ENCODE measurements around the gene NOP9.

Gene NOP9

DNA sequence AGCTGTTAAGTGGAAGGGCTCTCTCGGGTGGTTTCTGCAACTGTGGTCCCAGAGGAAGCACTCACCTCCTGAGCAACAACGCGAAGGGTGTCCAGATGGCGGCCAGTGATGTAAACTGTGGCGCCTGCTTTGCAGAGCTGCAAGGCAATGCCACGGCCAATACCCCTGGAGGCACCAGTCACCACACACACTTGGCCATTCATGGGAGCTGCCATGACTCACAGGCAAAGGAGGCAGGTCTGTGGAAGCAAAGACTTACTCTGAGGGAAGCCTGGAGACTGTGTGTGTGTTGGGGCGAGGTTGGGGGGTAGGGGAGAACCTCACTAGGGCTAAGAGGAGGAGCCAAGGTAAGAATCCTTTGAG, 777 bp upstream of the NOP9 start:
- TF ChIP-seq, protein P1, sequence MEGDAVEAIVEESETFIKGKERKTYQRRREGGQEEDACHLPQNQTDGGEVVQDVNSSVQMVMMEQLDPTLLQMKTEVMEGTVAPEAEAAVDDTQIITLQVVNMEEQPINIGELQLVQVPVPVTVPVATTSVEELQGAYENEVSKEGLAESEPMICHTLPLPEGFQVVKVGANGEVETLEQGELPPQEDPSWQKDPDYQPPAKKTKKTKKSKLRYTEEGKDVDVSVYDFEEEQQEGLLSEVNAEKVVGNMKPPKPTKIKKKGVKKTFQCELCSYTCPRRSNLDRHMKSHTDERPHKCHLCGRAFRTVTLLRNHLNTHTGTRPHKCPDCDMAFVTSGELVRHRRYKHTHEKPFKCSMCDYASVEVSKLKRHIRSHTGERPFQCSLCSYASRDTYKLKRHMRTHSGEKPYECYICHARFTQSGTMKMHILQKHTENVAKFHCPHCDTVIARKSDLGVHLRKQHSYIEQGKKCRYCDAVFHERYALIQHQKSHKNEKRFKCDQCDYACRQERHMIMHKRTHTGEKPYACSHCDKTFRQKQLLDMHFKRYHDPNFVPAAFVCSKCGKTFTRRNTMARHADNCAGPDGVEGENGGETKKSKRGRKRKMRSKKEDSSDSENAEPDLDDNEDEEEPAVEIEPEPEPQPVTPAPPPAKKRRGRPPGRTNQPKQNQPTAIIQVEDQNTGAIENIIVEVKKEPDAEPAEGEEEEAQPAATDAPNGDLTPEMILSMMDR (conservative IDR thresholded peaks at IDR 0.05; ENCODE audit: low read depth): no peak
- ChIA-PET CTCF (interaction anchor here (0.5 to 4.7 kb wide), 7 partner anchors 9 to 1377 kb away, joined by 3 to 51 read pairs (median 6); partner anchors contain the start of genes CIDEB and TINF2), POLR2A (ENCODE audit: low non-redundant PET) (interaction anchor here (0.6 to 3.3 kb wide), 4 partner anchors 35 to 1505 kb away, joined by 3 to 17 read pairs (median 5); partner anchors contain the start of gene TINF2)
- H3K27ac ChIP-seq: peak overlapping the region; percentile 94
- peak; percentile 91 for DNase-seq (ENCODE audit: low spot score)

- H3K27ac ChIP-seq: peak overlapping the region; percentile 94
- CTCF ChIA-PET: interaction anchor here (0.8 to 4.7 kb wide), 5 partner anchors 8 to 131 kb away, joined by 5 to 51 read pairs (median 8); partner anchors contain the start of genes CIDEB, LTB4R2 and TINF2
- POLR2A ChIA-PET (ENCODE audit: low non-redundant PET): interaction anchor here (0.6 to 3.3 kb wide), 2 partner anchors 32 to 58 kb away, joined by 7 to 17 read pairs; partner anchors contain the start of gene TINF2
- DNase-seq (ENCODE audit: low spot score): no peak
- TF ChIP-seq, protein P1 (conservative IDR thresholded peaks at IDR 0.05; ENCODE audit: low read depth): no peak
Observed at GRCh38 chr14:24300326-24300980, 803 bp downstream of the NOP9 start.

DNA sequence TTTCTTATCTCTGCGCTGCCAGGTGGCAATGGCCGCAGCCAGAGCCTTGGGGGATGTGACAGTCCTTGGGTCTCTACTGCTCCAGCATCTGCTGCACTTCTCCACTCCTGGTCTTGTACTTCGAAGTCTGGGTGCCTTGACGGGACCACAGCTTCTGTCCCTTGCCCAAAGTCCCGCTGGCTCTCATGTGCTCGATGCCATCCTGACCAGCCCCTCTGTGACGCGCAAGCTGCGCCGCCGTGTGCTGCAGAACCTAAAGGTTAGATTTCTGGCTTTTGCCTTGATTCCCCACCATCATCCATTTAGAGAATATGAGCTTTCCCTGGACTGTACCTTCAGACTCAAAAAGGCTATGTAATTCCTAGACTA, 4.4 kb downstream of the NOP9 start:
- CTCF ChIA-PET: no interaction called here
- TF ChIP-seq, protein P1 (conservative IDR thresholded peaks at IDR 0.05; ENCODE audit: low read depth): no peak
- peak overlapping the region; percentile 19 for H3K27ac ChIP-seq
- DNase-seq (ENCODE audit: low spot score): no peak
- POLR2A ChIA-PET (ENCODE audit: low non-redundant PET): no interaction called here

DNA sequence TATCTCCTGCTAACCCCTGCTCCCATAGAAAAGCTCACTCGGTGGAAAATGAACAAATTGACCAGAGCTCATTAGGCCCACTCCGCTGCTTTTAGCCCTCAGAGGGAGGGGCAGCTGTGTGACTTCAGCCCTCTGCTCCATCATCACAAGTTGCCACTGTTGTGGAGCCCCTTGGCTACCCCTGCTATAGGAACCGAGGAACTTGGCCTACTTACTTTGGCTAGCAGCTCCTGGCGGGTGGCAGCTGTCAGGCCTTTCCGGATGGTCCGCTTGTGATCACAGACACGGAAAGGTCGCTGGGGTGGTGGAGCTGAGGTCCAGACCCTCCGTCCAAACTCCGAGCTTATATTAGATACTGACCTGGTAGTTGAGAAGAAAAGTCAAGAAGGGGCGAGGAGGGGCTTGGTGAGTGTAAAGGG, 7.5 kb downstream of the NOP9 start:
- TF ChIP-seq, protein P1 (conservative IDR thresholded peaks at IDR 0.05; ENCODE audit: low read depth): no peak
- peak overlapping the region; percentile 98 for H3K27ac ChIP-seq
- ChIA-PET POLR2A (ENCODE audit: low non-redundant PET) (no interaction called here), CTCF (interaction anchor here (0.6 to 1.6 kb wide), 4 partner anchors 17 to 249 kb away, joined by 3 to 14 read pairs (median 4); partner anchors contain the start of gene TINF2)
- no peak for DNase-seq (ENCODE audit: low spot score)

DNA sequence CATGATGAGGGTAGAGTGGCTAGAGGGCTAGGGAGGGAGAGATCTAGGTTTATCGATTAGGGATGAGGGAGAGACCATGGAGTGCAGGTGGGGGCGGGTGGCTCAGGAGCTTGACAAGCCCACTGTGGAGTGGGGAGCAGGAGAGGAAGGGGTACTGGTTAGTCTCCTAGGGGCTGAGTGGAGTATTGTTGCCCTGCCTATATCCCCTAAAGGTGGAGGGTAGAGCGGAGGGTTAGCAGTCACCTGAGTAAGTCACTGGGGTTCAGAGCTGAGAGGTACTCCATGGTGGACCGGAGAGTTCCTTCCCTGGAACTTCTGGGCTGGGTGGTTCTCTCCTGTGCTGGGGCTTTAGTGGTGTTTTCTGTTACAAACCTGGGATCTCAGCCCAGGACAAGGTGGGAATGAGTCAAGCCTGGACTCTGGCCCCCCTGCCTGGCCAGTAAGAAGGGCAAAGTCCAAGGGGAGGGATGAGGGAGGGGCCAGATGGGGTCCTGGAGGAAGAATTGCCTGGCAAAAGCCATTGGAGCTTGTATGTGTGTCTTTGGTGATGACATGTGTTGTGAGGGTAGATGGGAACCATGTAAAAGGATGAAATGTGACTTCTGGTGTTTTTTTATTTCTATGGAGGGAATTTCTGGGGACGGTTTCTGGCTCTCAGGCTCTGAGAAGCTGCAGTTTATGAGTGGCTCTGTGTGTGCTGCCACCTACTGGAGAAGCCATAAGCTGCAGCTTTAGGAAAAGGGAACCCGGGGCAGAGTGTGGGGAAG, 8.1 kb downstream of the NOP9 start, which contains the start of gene CIDEB:
Gene CIDEB, minus strand, starts transcription at position 403 of the 767 bp plus-strand sequence. Its CDS starts 119 bp downstream, at position 284.
- ChIA-PET CTCF (interaction anchor here (0.6 to 2.8 kb wide), 20 partner anchors 8 to 676 kb away, joined by 3 to 14 read pairs (median 3); partner anchors contain the start of genes DHRS1, NOP9 and TINF2), POLR2A (ENCODE audit: low non-redundant PET) (interaction anchor here (0.7 kb wide), 1 partner anchor 77 kb away, joined by 3 read pairs; no protein-coding TSS in a partner anchor)
- TF ChIP-seq, protein P1 (conservative IDR thresholded peaks at IDR 0.05; ENCODE audit: low read depth): peak; percentile 93
- peak; percentile 63 for DNase-seq (ENCODE audit: low spot score)
- peak within 1 kb of the TSS; percentile 98 for H3K27ac ChIP-seq

All from RWPE1 (cell line).